Ovary (tissue), 3 donors: Measurements from ENCODE around the gene AP1S3.

Experiments used
- CTCF ChIP-seq, 3 donors: fragments of 450-650 bp in 2 of 3; fragments of 200-600 bp in 1 of 3; IDR thresholded peaks; one replicate each; pipeline versions ENCODE4 v1.5.1 to v1.8.0; 2016 to 2022; ENCODE audit warnings: antibody characterized with exemption in 3 of 3, mild to moderate bottlenecking in 1 of 3
- POLR2A ChIP-seq: fragments of 450-650 bp; IDR thresholded peaks from one replicate; pipeline ENCODE4 v1.6.1; 2017; ENCODE audit warnings: antibody characterized with exemption, mild to moderate bottlenecking, moderate library complexity
- donor health status: DM: no; HTN: no; CAD: no.

- no peak for TF ChIP-seq CTCF (IDR thresholded peaks at IDR 0.05)
- no peak for TF ChIP-seq POLR2A
Measured at GRCh38 chr2:223811757-223812156, 25.6 kb downstream of the AP1S3 start.
